ENCODE data around the gene LMNA.
"Not testable (repeated sequence)": the region's sequence is repeated elsewhere in the genome, so short reads cannot be mapped to it uniquely, and the experiment has no call there.

The LMNA gene

DNA sequence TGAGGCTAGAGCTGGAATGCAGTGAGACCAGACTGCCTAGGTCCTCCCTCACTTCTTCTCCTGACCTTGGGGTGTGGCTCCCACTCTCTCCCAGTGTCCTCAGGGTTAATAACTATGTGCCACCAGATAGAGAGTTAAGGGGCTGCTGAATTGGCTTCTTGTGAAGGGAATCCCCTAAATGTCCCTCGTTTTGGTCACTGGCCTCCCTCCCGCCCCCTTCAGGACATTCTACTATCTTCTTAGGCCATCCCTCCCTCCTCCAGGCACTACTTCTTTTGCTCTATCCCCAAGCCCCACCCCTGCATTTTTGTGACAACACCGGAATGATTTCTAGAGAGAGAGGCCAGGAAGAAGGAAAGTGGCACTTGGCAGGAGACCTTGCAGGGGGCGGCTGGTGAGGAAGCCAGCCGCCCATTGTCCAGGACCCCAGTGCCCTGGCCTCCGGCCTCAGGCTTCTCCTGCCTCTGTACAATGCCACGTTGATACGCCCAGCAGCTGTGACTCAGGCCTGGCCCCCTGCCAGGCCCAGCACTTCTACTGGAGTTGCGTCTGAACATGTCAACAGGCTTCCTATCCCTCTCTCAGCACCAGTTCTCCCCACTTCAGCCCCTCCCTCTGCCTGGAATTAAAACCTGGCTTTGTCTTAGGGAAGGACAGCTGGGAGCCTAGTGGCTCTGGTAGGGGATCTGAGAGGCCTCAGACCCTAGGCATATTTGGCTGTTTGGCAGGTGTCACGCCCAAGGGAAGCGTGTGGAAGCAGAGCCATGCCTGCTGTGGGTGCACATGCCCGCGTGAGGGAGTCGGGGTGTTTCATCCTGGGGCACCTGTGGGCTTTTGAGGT is 9.1 kb downstream of the LMNA start:
- DNase-seq = peak; percentile 84

DNA sequence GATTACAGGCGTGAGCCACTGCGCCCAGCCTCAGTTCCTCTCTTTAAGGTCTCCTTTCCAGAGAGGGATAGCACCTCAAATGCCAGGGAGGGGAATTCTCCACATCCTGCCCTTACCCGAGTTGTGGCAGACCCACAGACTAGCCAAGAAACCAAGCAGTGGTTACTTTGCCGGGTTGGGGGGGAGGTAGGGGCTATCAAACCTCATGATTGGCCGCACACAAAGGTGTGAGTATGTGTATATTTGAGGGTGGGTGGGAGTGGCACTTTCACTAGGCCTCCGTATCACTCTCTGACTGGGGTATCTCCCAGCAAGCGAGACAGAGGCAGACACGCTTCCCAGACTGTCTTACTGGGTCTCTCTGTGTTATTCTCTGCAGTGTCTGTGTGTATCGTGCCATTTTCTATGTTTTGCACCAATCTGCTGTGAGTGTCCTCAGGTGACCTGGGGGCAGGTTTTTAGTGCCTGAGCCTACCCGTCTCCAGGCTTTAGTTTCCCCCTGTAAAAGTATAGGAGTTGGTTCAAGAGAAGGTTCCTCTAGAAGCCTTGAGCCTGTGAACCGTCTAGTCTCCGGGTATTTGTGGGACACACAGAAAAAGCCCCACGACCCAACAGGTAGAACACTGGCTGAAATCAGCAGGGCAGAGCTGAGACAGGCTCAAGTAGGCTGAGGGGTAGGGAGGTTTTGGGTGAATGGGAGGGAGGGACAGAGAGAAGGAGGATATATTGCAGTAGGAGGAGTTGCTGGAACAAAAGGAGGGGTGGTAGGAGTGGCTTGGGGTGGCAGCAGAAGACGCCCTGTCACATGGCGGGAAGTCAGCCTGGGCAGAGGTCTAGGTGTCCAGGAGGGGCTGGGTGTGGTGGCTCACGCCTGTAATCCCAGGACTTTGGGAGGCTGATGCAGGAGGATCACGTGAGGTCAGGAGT is 10.3 kb downstream of the LMNA start:
- DNase-seq = no peak

DNA sequence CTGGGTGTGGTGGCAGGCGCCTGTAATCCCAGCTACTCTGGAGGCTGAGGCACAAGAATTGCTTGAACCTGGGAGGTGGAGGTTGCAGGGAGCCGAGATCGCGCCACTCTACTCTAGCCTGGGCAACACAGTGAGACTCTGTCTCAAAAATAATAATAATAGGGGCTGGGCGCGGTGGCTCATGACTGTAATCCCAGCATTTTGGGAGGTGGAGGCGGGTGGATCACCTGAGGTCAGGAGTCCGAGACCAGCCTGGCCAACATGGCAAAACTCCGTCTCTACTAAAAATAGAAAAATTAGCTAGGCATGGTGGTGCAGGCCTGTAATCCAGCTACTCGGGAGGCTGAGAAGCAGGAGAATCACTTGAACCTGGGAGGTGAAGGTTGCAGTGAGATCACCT is 11.0 kb downstream of the LMNA start:
- not testable (repeated sequence) for DNase-seq

DNA sequence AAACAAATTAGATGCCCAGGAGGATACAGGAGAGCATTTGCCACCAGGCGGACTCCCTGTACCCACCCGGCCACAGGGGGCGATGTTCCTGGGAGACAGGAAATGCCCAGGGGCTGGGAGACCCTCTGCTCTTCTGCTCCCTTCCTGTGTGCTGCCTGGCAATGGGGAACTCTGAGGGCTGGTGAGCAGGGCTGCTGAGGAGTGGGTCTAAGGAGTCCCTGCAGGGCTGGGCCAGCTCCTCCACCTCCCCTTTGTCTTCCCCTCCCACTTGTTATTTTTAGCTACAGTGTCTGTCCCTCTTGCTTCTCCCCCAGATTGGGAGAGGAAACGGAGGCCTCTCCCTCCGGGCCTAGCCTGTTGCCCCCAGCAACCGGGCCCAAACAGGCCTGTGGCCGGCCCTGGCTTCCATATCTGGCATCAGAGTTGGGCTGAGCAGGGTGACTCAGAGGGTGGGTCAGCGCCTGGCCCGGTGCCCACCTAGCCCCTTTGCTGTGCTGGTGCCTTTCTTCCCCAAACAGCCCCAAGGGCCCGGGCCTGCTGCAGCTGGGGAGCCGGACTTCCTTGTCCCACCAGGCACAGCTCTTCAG is 11.6 kb downstream of the LMNA start:
- DNase-seq = peak; percentile 88

DNA sequence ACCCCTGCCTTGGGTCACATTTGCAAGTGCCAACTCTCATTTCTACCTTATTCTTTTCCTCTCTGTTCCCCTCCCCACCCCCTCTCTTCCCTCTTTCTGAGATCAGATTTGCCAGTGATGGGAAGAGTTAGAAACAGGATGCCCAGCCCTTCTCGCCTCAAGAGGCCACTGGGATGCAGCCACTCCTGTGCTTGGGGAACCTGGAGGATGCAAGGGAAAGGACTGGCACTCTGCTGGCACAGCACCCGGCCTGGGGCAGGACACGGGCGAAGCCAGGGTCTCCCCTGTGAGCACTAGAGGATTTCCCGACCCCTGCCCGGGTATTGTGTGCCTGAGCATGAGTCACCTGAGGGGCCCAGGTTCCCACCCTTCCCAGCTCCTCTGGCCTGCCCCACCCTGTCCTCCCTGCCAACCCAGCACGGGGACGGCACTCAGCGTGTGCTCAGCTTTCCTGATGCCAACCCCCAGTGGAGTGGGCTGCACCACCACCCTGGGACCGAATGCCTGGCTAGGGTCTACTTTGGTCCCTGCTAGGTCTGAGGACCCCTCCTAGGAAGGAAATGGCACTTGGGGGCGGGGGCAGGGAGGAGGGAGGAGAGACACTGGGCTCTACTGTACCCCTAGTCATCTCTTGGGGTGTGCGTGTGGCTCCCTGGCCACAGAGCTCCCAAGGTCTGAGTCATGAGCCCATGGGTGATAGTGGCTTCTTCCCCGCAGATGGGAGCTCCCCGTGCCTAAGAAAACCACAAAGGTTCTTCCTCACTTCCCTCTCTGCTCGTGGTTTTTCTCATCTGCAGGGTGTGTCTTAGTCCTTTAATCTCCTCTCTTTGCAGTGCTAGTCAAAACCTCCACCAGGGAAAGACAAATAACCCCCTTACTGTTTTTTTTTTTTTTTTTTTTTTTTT is 12.4 kb downstream of the LMNA start:
- DNase-seq = peak; percentile 71

DNA sequence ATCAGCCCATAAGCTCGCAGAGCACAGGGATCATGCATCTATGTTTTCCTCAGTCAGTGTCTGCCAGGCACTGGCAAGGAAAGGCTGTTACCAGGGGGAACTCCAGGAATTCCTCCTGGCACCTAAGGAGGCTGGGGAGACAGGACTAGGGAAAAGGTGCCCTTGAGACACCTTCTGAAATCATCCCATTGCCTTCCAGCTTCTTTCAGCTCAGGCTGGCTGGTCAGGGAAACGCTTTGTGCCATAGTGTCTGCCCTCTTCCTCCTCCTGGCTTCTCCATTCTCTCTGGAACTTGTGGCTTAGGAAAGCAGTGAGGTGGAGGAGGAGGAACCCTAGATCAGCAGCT is 13.8 kb downstream of the LMNA start:
- DNase-seq = no peak

DNA sequence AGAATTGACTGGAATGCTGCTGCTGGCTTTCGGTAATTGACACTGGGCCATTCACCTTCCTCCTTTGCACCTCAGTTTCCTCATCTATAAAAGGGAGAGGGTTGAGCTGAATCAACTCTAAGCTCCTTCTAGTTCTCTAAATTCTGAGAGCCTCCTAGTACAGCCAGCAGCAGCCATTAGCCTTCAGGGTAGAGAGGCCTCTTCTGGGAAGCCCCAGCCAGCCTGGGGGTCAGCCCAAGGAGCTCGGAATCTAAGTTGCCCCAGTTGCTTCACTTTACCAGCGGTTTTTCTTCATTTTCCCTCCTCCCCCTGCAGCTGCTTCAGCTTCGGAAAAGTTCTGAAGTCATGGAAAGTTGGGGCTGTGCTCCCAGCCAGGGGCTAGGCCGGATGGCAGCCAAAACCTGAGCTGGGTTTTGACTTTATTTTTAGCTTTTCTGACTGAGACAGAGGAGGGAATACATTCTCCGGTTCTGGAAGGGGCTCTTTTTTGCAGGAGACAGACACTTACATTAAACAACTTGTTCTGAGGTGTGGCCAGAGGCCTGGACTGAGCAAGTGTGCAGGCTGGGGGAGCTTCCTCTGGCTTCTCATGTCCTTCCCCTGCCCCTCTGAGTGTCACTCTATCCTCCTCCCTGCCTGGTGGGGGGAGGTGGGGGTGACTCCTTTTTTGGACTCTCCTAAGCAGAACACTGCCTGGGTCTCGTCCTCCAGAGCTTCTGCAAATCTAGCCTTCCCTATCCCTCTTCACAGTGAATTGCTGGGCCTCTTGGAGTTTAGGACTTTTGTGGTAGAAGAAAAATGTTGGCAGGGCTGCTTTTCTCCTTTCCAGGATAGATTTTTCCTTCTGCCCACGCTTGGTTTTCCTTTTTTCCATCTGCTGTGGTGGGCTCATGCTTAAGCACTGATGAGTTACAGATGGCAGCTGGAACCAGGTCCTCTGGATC is 14.4 kb downstream of the LMNA start:
- no peak for DNase-seq

DNA sequence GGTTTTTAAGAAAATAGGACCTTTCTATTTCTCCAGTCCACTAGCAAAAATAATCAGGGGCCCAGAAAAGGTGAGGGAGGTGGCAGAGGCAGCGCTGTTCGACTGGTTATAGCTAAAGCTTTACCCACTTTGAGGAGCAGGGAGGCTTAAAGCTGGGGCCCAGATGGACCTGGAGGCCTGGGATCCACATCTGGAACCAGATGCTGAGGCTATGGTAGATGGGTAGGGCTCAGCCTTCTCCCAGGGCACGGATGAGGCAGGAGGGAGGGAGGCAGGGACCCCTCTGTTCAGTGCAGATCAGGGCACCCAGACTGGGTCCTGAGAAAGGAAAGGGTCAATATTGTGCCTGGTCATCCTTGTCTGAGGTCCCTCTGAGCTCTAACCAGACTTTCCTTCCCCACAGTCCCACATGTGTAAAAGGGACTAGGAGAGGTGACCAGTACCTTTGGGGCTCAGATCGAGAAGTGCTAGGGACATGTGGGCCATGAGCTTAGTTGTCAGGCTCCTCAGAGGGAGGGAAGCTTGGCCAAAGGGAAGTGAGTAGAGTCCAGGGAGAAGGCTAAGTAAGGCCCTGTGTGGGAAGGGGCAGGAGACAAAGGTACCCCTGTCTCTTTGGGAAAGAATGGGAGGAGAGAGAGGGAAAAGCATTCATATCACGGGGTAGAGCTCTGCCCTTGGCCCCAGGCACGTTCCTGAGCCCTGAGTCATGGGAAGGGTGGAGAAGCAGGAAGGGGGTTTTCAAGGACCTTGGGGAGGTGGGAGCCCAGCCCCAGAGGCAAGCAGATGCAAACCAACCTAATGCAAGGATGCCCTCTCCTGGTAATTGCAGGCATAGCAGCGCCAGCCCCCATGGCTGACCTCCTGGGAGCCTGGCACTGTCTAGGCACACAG is 15.4 kb downstream of the LMNA start:
- peak; percentile 49 for DNase-seq

DNA sequence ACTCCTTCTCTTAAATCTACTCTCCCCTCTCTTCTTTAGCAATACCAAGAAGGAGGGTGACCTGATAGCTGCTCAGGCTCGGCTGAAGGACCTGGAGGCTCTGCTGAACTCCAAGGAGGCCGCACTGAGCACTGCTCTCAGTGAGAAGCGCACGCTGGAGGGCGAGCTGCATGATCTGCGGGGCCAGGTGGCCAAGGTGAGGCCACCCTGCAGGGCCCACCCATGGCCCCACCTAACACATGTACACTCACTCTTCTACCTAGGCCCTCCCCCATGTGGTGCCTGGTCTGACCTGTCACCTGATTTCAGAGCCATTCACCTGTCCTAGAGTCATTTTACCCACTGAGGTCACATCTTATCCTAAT is 16.0 kb downstream of the LMNA start:
- DNase-seq = no peak

DNA sequence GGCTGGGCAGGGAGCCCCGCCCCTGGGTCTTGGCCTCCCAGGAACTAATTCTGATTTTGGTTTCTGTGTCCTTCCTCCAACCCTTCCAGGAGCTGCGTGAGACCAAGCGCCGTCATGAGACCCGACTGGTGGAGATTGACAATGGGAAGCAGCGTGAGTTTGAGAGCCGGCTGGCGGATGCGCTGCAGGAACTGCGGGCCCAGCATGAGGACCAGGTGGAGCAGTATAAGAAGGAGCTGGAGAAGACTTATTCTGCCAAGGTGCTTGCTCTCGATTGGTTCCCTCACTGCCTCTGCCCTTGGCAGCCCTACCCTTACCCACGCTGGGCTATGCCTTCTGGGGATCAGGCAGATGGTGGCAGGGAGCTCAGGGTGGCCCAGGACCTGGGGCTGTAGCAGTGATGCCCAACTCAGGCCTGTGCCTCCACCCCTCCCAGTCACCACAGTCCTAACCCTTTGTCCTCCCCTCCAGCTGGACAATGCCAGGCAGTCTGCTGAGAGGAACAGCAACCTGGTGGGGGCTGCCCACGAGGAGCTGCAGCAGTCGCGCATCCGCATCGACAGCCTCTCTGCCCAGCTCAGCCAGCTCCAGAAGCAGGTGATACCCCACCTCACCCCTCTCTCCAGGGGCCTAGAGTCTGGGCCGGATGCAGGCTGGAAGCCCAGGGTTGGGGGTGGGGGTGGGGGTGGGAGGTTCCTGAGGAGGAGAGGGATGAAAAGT is 20.4 kb downstream of the LMNA start:
- DNase-seq = no peak

DNA sequence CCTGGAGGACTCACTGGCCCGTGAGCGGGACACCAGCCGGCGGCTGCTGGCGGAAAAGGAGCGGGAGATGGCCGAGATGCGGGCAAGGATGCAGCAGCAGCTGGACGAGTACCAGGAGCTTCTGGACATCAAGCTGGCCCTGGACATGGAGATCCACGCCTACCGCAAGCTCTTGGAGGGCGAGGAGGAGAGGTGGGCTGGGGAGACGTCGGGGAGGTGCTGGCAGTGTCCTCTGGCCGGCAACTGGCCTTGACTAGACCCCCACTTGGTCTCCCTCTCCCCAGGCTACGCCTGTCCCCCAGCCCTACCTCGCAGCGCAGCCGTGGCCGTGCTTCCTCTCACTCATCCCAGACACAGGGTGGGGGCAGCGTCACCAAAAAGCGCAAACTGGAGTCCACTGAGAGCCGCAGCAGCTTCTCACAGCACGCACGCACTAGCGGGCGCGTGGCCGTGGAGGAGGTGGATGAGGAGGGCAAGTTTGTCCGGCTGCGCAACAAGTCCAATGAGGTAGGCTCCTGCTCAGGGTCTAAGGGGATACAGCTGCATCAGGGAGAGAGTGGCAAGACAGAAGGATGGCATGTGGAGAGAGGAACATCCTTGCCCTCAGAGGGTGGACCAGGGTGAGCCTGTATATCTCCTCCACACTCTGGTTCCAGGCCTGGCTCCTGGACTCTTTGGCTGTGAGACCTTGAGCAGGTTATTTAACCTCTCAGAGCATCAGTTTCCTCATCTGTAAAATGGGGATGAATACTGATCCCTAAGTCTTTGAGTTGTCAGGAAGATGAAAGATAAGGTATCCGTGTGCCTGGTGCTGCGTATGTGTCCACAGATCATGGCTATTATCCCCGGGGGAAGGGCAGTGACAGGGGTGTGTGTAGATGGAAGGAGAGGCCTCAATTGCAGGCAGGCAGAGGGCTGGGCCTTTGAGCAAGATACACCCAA is 21.7 kb downstream of the LMNA start:
- no peak for DNase-seq

DNA sequence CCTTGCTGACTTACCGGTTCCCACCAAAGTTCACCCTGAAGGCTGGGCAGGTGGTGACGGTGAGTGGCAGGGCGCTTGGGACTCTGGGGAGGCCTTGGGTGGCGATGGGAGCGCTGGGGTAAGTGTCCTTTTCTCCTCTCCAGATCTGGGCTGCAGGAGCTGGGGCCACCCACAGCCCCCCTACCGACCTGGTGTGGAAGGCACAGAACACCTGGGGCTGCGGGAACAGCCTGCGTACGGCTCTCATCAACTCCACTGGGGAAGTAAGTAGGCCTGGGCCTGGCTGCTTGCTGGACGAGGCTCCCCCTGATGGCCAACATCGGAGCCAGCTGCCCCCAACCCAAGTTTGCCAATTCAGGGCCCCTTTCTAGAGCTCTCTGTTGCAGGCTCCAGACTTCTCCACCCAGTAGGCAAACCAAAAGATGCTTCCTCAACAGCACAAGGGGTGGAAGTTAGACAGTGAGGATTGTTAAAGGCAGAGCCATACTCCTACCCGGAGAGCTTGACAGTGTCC is 22.5 kb downstream of the LMNA start:
- DNase-seq = no peak

DNA sequence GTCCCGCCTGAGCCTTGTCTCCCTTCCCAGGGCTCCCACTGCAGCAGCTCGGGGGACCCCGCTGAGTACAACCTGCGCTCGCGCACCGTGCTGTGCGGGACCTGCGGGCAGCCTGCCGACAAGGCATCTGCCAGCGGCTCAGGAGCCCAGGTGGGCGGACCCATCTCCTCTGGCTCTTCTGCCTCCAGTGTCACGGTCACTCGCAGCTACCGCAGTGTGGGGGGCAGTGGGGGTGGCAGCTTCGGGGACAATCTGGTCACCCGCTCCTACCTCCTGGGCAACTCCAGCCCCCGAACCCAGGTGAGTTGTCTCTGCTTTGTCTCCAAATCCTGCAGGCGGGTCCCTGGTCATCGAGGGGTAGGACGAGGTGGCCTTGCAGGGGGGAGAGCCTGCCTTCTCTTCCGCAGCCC is 24.0 kb downstream of the LMNA start:
- DNase-seq = no peak

DNA sequence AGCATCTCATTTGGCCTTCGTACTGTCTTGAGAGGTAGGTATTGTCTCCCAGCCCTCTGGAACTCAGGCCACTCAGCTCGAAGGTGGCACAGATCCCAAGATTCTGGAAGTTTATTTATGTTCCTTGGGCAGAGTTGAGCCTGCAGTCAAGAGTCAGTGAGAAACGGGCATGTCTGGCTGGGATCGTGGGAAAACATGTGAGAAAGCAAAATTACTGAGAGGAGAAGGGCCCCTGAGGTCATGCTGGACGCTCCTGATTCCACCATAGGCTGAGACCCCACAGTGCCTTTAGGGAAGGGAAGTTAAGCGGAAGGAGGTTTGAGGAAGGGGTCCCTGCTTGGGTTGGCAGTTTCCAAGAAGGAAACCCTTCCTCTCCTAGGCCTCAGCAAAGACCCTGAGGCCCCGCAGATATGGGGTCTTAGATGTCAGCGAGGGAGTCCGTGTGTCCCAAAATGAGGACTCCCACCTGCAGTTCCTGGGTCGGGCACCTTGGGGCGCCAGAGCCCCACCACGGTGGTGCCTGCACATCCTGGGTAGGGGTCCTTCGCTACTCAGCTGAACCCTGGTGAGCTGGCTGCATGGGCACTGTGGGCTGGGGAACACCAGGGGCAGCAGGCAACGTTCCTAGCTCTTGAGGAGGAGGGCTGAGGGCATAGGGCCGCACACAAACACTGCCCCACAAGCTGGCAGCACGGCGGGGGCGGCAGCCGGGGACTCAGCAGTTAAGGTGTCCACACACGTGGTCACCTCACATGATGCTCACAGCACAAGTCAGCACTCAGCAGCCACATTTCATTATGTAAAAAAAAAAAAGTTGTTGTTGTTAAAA is 26.6 kb downstream of the LMNA start:
- DNase-seq = no peak

DNA sequence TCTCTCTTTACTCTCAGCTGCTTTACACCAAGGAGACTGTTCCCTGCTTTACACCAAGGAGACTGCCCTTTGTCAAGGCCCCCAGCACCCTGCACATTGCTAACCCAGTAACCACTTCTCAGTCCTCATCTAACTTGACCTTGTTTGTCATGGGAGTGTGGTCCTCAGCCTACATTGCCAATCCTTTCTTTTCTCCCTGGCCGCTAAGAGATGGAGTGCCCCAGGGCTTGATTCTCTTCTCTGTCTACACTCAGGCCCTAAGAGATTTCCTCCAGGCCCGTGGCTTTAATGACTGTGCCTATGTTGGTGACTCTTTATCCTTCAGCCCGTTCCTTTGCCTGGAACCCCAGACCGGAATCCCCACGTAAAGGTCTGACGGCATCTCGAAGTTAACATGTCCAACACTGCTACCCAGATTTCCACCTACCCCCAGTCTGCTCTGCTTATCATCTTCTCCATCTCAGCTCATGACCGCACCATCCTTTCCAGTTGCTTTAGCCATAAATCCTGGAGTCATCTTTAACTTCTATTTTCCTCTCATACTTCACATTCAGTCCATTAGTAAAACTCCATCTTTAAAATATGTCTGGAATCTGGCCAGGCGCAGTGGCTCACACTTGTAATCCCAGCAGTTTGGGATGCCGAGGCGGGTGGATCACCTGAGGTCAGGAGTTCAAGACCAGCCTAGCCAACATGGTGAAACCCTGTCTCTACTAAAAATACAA is 29.4 kb downstream of the LMNA start:
- no peak for DNase-seq

DNA sequence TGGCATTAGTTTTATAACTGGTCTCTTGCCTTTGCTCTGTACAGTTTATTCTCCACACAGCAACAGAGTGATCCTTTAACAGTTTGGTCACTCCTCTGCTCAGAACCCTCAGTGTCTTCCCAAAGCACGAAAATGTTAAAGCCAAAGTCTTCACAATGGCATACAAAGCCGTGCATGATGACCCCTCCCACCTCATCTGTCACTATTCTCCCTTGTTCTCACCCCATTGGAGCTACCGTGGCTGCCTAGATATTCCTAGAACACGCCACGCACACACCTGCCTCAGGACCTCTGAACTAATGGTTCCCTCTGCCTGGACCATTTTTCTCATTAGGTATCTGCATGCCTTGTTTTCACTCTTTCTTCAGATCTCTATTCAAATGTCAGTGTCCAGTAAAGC is 30.2 kb downstream of the LMNA start:
- DNase-seq = no peak

DNA sequence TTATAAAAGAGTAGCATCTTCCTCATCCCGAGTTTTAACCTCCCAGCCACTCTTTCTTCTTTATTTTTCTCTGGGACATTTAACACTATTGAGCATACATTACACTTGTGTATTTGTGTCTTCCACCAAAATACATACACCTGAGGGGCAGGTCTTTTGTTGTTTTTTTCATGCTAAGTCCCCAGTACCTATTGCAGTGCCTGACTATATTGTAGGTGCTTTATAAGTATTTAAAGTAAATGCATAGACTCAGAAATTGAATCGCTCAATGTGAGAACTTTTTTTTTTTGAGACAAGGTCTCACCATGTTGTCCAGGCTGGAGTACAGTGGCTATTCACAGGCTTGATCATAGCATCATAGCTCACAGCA is 31.1 kb downstream of the LMNA start:
- DNase-seq = no peak
